Fibroblast of upper back skin (primary cell): ENCODE data around the gene SULT6B1.
"Not testable (repeated sequence)": the region's sequence is repeated elsewhere in the genome, so short reads cannot be mapped to it uniquely, and the experiment has no call there.

ENCODE experiments used
- DNase-seq: peaks from one replicate; pipeline ENCODE4 v3.0.0-alpha.2; 2013

The SULT6B1 gene

DNA sequence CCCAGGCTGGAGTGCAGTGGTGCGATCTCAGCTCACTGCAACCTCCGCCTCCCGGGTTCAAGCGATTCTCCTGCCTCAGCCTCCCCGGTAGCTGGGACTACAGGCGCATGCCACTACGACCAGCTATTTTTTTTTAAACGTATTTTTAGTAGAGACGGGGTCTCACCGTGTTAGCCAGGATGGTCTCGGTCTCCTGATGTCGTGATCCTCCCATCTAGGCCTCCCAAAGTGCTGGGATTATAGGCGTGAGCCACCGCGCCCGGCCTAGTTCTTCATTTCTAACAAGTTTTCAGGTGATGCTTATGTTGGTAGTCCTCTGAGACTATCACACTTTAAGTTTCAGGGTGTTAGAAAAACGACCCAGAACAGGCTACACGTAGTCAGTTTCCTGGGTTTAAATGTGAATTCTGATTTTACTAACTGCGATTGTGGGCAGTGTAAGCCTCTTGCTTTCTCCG is 7.4 kb upstream of the SULT6B1 start:
- DNase-seq, result not testable (repeated sequence)

DNA sequence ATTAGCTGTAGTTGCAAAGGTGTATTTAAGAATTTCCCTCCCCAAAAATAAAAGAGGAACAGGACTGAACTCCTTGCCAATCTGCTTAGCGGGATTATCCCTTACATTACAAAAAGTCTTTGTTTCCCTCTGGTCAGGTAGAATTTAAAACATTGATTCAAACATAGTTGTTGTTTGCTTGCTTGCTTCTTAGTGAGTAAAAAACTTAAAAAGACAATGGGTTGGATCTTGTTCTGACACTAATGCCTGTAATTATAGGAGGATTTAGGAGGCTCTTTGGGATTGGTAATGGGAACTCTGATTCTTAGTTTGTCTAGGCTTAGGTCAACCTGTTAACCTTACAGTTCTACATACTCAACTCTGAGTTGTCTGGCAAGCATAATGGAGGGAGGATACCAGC is 4.1 kb upstream of the SULT6B1 start:
- DNase-seq, result no peak

DNA sequence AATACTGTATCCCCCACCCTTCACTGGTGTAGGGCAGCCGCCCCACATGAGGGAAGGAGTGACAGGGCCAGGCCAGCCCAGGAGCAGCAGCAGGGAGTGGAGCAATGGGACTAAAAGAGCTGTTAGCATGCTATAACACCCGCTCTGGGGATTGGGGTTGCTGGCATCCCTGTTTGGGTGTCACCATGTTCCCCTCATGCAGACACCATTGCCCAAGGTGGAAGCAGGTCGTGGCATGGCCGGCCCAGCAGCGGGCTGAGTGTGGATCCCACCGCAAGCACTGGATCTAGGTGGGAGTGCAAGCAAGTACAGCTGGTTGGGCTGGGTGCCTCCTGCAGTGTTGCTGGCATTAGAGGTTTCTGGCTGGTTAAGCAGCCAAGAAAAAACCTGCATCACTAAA is 3.3 kb upstream of the SULT6B1 start:
- no peak for DNase-seq

GRCh38 chr2:37191253-37191652 is 2.8 kb upstream of the SULT6B1 start:
- no peak for DNase-seq

DNA sequence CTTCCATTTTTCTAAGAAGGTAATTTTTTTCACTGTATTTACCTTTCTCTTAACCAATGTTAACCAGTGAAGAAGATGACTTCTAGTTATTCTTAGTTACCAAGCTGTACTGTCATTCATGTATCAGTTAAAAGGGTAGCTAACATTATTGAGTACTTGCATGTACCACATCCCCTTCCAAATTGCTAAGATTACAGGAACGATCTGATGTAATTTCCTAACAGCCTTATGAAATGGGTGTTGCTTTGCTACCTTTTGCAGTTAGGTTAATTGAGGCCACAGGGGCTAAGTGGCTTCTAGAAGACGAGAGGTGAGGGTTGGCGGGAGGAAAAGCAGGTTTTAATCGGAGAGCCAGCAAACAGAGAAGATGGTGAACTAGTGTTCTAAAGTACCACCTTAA is 1.8 kb upstream of the SULT6B1 start:
- DNase-seq, result no peak

DNA sequence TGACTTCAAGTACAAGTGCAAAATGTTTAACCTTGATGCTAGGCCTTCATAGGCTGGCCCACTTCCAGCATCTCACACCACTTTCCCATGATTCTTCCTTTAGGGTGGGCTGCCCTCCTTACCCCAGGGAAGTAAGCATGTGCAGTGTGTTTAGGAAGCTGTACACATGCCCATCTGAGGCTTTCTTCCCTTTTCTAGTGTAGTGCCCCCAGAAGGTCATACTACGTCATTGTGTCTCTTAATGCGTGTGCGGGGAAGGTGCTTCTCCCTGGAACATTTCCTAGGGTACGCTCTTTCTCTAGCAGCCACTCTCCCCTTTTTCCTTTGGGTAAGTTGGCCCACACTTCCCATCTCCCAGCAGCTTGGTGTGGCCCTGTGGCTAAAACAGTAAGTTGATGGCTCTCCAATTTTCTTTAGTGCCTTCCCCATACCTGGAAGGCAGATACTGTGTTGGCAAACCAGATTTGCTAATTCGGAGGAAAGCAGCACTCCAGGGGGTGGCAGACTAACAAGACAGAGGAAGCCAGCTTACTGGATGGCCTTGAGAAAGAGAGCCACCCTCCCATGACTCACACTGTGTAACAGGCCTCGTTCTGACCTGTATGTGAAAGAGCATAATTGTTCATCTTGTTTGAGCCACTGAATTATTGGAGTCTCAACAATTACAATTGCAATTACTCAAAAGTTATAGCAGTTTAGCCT is 1.1 kb upstream of the SULT6B1 start:
- peak; percentile 81 for DNase-seq

DNA sequence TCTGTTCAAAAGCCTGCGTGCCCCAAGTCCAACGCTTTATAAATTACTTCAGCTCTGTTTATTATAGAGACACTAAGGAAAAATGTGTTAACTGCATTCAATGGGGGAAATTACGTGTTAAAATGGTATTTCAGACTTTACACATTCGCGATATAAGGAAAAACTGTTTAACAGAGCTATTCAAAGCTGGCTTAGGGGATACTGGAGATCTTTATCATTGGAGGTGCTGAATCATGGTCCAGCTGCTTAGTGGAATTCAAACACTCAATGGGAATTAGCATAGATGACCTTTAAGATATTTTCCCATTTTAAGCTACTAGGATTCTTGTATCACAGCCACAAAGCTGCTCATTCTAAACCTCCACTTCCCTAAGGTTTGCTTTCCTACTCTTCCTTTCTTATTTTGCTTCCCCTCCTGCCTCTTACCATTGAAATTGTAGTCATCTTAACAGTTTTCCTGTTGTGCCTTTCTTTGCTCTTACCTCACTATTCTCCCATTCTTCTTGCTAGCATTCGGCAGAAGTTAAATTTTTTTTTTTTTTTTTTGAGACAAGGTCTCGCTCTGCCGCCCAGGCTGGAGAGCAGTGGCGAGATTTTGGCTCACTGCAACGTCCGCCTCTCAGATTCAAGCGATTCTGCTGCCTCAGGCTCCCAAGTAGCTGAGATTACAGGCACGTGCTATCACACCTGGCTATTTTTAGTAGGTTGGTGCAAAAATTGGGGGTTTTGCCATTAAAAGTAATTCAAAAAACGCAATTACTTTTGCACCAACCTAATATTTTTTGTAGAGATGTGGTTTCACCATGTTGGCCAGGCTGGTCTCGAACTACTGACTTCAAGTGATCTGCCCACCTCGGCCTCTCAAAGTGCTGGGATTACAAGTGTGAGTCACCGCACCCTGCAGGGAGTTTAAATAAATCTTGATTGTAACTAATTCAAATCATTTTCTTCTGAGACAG is 6.5 kb downstream of the SULT6B1 start:
- peak; percentile 49 for DNase-seq

- no peak for DNase-seq
These were observed 7.8 kb downstream of the SULT6B1 start for GRCh38 chr2:37180640-37181039.

DNA sequence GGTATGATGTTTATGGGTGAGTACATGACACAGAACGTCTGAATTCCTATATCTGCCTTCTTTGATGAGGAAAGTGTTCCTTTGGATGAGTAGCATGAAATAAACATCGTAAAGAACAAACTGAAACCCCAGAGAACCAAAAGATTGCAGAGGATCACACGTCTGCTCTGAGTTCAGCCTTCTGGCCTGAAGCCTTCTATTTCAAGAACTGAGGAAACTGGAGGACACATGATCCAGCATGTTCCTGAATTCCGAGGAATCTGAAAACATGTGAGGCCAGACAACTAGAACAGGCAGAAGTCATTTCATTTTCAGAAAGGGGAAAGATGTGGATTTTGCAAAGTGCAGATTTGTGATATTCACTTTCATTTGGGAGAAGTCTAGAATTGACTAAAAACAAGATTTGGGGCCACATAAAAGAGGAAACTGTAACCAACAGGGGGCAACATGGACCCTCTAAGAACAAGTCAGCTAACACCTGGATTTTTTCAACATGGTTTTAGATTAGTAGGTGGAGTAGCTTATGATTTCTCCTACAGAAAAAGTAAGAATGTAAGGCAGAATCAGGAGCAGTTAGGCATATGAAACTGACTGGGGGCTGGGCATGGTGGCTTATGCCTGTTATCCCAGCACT is 8.3 kb downstream of the SULT6B1 start:
- no peak for DNase-seq

DNA sequence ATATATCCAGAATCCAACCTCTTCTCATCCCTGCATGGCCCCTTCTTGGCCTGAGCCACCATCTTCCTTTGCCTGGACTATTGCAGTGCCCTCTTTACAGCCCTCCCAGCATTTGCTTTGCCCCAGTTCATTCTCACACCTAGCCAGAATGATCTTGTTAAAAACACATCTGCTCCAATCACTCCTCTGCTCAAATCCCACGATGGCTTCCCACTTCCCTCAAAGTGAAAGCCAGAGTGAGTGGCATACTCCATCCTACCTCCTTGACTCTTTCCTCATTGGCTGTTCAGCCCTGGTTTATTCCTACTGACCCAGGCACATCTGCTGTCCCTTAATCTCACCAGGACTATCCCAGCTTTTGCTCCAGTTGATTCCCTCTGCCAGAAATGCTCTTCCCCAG is 14.7 kb downstream of the SULT6B1 start:
- no peak for DNase-seq

- no peak for DNase-seq
These were observed 16.9 kb downstream of the SULT6B1 start for GRCh38 chr2:37171624-37171950.

- DNase-seq, result peak; percentile 43
These were observed 20.1 kb downstream of the SULT6B1 start for GRCh38 chr2:37168217-37168981.

- peak; percentile 14 for DNase-seq
These were observed 20.8 kb downstream of the SULT6B1 start for GRCh38 chr2:37167636-37168180.

GRCh38 chr2:37164757-37165156 is 23.7 kb downstream of the SULT6B1 start:
- no peak for DNase-seq

DNA sequence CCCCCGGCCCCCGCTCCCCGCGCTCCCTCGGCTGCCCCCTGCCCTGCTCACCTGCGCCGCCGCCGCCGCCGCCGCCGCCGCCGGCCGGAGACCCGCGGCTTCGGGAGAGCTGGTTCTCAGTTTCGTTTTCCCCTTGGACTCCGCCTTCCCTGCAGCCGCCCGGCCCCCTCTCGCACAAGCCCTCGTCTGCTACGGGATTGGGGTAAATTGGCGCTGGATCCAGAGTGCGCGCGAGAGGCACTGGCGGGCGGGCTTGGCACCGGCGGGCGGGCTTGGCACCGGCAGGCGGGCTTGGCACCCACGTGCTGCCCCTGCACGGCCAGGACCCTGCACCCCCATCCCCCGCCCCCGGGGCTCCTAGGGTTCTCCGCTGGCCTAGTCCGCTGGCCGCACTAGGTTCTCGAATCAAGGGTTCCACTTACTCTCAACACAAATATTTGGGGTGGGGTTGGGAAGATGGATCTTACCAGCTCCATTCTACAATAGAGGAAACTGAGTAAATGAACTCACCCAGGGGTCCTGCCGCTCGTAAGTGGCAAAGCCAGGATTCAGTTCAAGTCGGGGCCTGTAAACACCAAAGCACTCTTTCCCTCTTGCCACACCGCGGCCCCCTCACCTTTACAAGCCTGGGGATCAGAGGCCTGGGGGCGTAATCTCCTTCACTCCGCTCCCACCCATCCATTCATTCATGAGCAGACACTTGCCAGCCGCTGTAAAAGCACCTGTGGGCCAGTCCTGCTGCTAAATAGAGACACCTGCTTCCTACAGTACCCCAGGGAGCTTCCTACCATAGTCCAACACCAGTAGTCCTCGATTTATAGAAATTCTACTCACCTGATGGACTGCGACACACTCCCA is 31.4 kb downstream of the SULT6B1 start, which contains the start of gene EIF2AK2:
Gene EIF2AK2 (minus strand): TSS at position 124 of the 858 bp plus-strand sequence. CDS start 9,174 bp downstream, outside the sequence.
- peak; percentile 85 for DNase-seq

DNA sequence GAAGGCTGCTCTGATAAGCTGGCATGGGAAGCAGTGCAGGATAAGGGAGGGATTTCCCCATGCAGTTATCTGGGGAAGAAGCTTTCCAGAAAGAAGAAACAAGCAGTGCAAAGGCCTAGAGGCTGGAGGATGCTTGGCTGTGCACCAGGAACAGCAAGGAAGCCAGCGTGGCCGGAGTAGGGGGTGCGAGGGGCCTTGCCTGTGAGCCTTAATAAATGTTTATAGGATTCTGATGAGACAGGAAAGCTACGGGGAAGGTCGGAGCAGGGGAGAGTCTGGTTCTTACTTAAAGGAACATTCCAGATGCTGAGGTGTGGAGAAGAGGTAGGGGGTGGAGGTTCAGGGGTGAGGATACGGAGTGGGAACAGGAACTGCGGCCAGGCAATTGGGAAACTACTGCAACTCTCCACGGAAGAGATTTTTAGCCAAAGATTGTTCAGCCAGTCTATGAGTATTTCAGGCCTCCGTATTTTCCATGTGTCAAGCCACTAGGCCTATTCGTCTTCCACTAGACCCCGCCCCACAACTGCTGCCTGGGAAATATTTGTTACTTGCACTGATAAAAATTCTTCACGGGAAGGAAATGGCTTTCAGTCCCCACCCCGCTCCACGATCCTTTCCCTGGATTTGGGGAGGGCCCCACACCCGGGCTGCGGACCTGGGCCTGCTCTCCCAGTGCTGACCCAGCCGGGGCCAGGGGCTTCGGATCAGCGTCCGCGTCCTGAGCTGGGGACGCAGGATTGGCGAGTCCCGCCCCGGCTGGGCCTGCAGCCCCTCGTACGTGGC is 32.2 kb downstream of the SULT6B1 start:
- peak; percentile 45 for DNase-seq

- no peak for DNase-seq
These were observed 33.7 kb downstream of the SULT6B1 start for GRCh38 chr2:37154785-37155184.

DNA sequence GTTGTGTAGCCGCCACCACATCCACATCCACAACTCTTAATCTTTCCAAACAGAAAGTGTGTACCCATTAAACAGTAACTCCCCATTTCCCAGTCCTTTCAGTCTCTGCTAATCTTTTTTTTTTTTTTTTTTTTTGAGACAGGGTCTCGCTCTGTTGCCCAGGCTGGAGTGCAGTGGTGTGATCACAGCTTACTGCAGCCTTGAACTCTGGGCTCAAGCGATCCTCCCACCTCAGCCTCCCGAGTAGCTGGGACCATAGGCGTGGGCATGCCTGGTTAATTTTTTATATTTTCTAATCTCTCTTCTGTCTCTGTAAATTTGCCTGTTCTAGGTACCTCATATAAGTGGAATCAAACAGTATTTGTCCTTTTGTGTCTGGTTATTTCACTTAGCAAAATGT is 35.2 kb downstream of the SULT6B1 start:
- DNase-seq, result no peak

- DNase-seq, result no peak
These were observed 38.7 kb downstream of the SULT6B1 start for GRCh38 chr2:37149626-37150322.

DNA sequence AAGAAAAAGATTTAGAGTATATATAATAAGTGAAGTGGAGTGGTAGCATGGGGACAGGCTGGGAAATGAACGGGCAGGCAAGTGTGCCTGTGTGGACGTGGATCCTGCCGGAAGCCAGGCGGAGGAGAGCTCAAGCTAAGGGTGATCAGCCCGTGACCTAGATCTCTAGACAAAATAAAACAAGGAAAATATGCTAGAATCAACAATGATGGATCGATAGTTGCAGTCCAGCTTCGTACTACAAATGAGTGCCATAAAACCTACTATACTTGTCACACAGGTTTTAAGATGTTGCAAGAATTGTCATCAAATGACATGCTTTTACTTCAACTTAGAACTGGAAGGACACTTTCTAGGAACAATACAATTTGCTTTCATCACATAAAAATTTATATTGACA is 40.1 kb downstream of the SULT6B1 start:
- no peak for DNase-seq
